Measurements from ENCODE around the gene EXOC3L4.

DNA sequence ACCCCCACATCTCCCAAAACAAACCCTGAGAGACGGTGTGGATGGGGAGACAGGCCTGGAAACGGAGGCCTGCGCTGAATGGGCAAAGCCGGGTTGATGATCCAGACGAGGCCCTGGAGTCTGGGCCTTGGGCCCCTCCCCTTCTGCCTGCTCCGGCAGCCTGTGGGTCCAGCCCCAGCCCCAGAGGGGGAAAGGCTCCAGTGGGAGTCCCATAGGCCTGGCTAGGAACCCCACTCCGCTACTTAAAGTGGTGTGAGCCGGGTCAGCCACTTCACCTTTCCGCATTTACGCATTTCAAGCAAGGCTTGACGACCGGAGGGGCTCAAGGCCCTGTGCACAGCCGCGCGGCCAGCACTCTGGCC lies 28.0 kb downstream of the EXOC3L4 start:
- TF ChIP-seq RCOR1 (IDR thresholded peaks at IDR 0.05; ENCODE audit: low read depth, low read length) (no peak), MYC (IDR thresholded peaks at IDR 0.05; ENCODE audit: borderline replicate concordance, low read length) (no peak), RNF2 (IDR thresholded peaks at IDR 0.05; ENCODE audit: borderline replicate concordance, low read depth) (no peak), POLR2A (IDR thresholded peaks at IDR 0.05; ENCODE audit: low read length) (no peak; the same call in 1 of the 2 replicates), HOXB13 (CRISPR knock-in tag; IDR thresholded peaks at IDR 0.05; ENCODE audit: low read depth) (no peak), NPAS2 (CRISPR knock-in tag; IDR thresholded peaks at IDR 0.05; ENCODE audit: borderline replicate concordance) (no peak), EP300 (IDR thresholded peaks at IDR 0.05) (no peak), POLR2AphosphoS2 (conservative IDR thresholded peaks at IDR 0.05; ENCODE audit: low read length) (no peak), SREBF2 (IDR thresholded peaks at IDR 0.05) (no peak), ZFP36 (IDR thresholded peaks at IDR 0.05; ENCODE audit: borderline replicate concordance, partially characterized antibody) (no peak)
- TF ChIP-seq, protein P1, sequence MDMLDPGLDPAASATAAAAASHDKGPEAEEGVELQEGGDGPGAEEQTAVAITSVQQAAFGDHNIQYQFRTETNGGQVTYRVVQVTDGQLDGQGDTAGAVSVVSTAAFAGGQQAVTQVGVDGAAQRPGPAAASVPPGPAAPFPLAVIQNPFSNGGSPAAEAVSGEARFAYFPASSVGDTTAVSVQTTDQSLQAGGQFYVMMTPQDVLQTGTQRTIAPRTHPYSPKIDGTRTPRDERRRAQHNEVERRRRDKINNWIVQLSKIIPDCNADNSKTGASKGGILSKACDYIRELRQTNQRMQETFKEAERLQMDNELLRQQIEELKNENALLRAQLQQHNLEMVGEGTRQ (IDR thresholded peaks at IDR 0.05) = no peak
- TF ChIP-seq, protein P2, sequence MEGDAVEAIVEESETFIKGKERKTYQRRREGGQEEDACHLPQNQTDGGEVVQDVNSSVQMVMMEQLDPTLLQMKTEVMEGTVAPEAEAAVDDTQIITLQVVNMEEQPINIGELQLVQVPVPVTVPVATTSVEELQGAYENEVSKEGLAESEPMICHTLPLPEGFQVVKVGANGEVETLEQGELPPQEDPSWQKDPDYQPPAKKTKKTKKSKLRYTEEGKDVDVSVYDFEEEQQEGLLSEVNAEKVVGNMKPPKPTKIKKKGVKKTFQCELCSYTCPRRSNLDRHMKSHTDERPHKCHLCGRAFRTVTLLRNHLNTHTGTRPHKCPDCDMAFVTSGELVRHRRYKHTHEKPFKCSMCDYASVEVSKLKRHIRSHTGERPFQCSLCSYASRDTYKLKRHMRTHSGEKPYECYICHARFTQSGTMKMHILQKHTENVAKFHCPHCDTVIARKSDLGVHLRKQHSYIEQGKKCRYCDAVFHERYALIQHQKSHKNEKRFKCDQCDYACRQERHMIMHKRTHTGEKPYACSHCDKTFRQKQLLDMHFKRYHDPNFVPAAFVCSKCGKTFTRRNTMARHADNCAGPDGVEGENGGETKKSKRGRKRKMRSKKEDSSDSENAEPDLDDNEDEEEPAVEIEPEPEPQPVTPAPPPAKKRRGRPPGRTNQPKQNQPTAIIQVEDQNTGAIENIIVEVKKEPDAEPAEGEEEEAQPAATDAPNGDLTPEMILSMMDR (IDR thresholded peaks at IDR 0.05) = no peak
- TF ChIP-seq, protein P3, sequence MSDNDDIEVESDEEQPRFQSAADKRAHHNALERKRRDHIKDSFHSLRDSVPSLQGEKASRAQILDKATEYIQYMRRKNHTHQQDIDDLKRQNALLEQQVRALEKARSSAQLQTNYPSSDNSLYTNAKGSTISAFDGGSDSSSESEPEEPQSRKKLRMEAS (IDR thresholded peaks at IDR 0.05) = no peak
